ENCODE data around the gene NOL9. TPM values are rescaled to one million over a fixed set of nuclear protein-coding genes. Genes with fewer than 3 reads are reported as not detected.

Gene NOL9
- total and polyA plus RNA-seq, 2 of the 13 experiments (the other 11 are each of a cell fraction or from before 2014, with no cell fraction given), result 18.0 to 24.7 TPM

GRCh38 chr1:6602669-6603237 lies 48.4 kb upstream of the NOL9 start, which contains the start of gene KLHL21 (continued):
- TF ChIP-seq, protein P1, sequence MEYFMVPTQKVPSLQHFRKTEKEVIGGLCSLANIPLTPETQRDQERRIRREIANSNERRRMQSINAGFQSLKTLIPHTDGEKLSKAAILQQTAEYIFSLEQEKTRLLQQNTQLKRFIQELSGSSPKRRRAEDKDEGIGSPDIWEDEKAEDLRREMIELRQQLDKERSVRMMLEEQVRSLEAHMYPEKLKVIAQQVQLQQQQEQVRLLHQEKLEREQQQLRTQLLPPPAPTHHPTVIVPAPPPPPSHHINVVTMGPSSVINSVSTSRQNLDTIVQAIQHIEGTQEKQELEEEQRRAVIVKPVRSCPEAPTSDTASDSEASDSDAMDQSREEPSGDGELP (IDR thresholded peaks at IDR 0.05; ENCODE audit: borderline replicate concordance, low read depth), result no peak
- TF ChIP-seq RORA (CRISPR knock-in tag; IDR thresholded peaks at IDR 0.05), result no peak
- TF ChIP-seq IRX3 (CRISPR knock-in tag; IDR thresholded peaks at IDR 0.05; ENCODE audit: borderline replicate concordance, low read depth), result 0 out of 2 replicates have a peak, but pooled peaks have one; percentile 44
- no peak; the same call in none of the 2 replicates for TF ChIP-seq PHF21A (CRISPR knock-in tag; IDR thresholded peaks at IDR 0.05)
- 0 out of 2 replicates have a peak, but pooled peaks have one; percentile 53 for TF ChIP-seq DMAP1 (CRISPR knock-in tag; IDR thresholded peaks at IDR 0.05)
- peak; percentile 69; the same call in 1 of the 2 replicates for TF ChIP-seq NAIF1 (CRISPR knock-in tag; IDR thresholded peaks at IDR 0.05; ENCODE audit: borderline replicate concordance)
- 0 out of 2 replicates have a peak, but pooled peaks have one; percentile 39 for TF ChIP-seq ZNF205 (CRISPR knock-in tag; IDR thresholded peaks at IDR 0.05)
- peak; percentile 67 for TF ChIP-seq ZFY (CRISPR knock-in tag; IDR thresholded peaks at IDR 0.05)
- TF ChIP-seq ZBTB7A (CRISPR knock-in tag; IDR thresholded peaks at IDR 0.05), result no peak
- TF ChIP-seq MBD4 (IDR thresholded peaks at IDR 0.05; ENCODE audit: borderline replicate concordance, low read length), result no peak
- TF ChIP-seq ZNF790 (CRISPR knock-in tag; IDR thresholded peaks at IDR 0.05; ENCODE audit: borderline replicate concordance), result 0 out of 2 replicates have a peak, but pooled peaks have one; percentile 12
- no peak for TF ChIP-seq HMG20B (CRISPR knock-in tag; conservative IDR thresholded peaks at IDR 0.05)
- no peak for TF ChIP-seq CREB3 (CRISPR knock-in tag; IDR thresholded peaks at IDR 0.05)
- TF ChIP-seq RAD21 (CRISPR knock-in tag; IDR thresholded peaks at IDR 0.05), result peak; percentile 23; the same call in 1 of the 2 replicates
- TF ChIP-seq, protein P2, sequence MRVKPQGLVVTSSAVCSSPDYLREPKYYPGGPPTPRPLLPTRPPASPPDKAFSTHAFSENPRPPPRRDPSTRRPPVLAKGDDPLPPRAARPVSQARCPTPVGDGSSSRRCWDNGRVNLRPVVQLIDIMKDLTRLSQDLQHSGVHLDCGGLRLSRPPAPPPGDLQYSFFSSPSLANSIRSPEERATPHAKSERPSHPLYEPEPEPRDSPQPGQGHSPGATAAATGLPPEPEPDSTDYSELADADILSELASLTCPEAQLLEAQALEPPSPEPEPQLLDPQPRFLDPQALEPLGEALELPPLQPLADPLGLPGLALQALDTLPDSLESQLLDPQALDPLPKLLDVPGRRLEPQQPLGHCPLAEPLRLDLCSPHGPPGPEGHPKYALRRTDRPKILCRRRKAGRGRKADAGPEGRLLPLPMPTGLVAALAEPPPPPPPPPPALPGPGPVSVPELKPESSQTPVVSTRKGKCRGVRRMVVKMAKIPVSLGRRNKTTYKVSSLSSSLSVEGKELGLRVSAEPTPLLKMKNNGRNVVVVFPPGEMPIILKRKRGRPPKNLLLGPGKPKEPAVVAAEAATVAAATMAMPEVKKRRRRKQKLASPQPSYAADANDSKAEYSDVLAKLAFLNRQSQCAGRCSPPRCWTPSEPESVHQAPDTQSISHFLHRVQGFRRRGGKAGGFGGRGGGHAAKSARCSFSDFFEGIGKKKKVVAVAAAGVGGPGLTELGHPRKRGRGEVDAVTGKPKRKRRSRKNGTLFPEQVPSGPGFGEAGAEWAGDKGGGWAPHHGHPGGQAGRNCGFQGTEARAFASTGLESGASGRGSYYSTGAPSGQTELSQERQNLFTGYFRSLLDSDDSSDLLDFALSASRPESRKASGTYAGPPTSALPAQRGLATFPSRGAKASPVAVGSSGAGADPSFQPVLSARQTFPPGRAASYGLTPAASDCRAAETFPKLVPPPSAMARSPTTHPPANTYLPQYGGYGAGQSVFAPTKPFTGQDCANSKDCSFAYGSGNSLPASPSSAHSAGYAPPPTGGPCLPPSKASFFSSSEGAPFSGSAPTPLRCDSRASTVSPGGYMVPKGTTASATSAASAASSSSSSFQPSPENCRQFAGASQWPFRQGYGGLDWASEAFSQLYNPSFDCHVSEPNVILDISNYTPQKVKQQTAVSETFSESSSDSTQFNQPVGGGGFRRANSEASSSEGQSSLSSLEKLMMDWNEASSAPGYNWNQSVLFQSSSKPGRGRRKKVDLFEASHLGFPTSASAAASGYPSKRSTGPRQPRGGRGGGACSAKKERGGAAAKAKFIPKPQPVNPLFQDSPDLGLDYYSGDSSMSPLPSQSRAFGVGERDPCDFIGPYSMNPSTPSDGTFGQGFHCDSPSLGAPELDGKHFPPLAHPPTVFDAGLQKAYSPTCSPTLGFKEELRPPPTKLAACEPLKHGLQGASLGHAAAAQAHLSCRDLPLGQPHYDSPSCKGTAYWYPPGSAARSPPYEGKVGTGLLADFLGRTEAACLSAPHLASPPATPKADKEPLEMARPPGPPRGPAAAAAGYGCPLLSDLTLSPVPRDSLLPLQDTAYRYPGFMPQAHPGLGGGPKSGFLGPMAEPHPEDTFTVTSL (CRISPR knock-in tag; IDR thresholded peaks at IDR 0.05; ENCODE audit: borderline replicate concordance), result no peak
- TF ChIP-seq ZNF546 (CRISPR knock-in tag; conservative IDR thresholded peaks at IDR 0.05), result no peak; the same call in 1 of the 2 replicates
- TF ChIP-seq, protein P3, sequence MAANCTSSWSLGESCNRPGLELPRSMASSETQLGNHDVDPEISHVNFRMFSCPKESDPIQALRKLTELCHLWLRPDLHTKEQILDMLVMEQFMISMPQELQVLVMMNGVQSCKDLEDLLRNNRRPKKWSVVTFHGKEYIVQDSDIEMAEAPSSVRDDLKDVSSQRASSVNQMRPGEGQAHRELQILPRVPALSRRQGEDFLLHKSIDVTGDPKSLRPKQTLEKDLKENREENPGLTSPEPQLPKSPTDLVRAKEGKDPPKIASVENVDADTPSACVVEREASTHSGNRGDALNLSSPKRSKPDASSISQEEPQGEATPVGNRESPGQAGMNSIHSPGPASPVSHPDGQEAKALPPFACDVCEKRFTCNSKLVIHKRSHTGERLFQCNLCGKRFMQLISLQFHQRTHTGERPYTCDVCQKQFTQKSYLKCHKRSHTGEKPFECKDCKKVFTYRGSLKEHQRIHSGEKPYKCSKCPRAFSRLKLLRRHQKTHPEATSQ (CRISPR knock-in tag; IDR thresholded peaks at IDR 0.05; ENCODE audit: borderline replicate concordance), result peak; percentile 48; the same call in 1 of the 2 replicates
- TF ChIP-seq ZNF207 (IDR thresholded peaks at IDR 0.05; ENCODE audit: borderline replicate concordance), result no peak
- no peak for TF ChIP-seq HNF4A (CRISPR knock-in tag; IDR thresholded peaks at IDR 0.05)
- no peak; the same call in 1 of the 2 replicates for TF ChIP-seq RXRB (CRISPR knock-in tag; IDR thresholded peaks at IDR 0.05; ENCODE audit: borderline replicate concordance)
- TF ChIP-seq BORCS8-MEF2B (CRISPR knock-in tag; IDR thresholded peaks at IDR 0.05), result peak; percentile 64; the same call in 1 of the 2 replicates
